HG03354 (cell line): ENCODE results near the gene NUSAP1.
"Not testable (repeated sequence)": the region's sequence is repeated elsewhere in the genome, so short reads cannot be mapped to it uniquely, and the experiment has no call there.

Experiments
- ATAC-seq: cut with Tn5 transposase; IDR thresholded peaks from one replicate; pipeline ENCODE4 v1.9.1; 2021; ENCODE audit warnings: mild to moderate bottlenecking; ENCODE audit not compliant: unreplicated experiment, poor library complexity, severe bottlenecking

Gene NUSAP1, protein sequence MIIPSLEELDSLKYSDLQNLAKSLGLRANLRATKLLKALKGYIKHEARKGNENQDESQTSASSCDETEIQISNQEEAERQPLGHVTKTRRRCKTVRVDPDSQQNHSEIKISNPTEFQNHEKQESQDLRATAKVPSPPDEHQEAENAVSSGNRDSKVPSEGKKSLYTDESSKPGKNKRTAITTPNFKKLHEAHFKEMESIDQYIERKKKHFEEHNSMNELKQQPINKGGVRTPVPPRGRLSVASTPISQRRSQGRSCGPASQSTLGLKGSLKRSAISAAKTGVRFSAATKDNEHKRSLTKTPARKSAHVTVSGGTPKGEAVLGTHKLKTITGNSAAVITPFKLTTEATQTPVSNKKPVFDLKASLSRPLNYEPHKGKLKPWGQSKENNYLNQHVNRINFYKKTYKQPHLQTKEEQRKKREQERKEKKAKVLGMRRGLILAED

DNA sequence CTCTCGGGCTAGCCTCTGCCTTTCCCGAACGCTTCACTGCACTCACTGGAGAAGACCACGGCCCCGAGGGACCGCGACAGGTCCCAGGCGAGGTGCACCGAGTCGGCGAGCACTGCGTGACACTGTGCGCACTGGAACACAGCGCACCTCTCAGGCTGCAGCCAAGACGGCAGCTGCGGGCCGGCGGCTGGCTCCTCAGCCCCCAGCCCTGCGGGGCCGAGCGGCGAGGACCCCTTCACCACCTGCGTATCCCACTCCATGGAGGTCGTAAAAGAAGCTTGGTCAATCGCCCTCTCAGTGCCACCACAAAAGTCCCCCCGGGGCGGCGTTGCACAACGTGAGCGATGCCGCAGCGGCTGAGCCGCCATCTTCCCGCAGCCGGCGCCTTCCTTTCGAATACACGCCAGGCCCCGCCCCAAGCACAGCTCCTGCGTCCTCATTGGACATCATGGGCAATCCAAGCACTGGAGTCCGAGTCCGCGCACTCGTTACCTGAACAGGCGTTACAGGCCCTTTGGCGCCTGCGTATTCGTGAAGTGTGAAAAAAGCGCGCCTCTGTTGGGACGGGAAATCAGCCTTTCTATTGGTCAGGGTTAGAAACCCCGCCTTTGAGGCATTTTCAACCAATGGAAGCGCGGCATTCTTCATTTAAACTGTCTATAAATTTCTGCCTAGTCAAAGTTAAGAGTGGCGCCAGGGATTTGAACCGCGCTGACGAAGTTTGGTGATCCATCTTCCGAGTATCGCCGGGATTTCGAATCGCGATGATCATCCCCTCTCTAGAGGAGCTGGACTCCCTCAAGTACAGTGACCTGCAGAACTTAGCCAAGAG lies at the start of gene NUSAP1, which contains the start of gene OIP5:
Gene NUSAP1, plus strand, starts transcription at position 688 of the 832 bp plus-strand sequence. Its CDS starts 77 bp downstream, at position 765.
Gene OIP5, minus strand, starts transcription at position 398 of the 832 bp plus-strand sequence. Its CDS starts 30 bp downstream, at position 368.
- ATAC-seq: peak; percentile 87

DNA sequence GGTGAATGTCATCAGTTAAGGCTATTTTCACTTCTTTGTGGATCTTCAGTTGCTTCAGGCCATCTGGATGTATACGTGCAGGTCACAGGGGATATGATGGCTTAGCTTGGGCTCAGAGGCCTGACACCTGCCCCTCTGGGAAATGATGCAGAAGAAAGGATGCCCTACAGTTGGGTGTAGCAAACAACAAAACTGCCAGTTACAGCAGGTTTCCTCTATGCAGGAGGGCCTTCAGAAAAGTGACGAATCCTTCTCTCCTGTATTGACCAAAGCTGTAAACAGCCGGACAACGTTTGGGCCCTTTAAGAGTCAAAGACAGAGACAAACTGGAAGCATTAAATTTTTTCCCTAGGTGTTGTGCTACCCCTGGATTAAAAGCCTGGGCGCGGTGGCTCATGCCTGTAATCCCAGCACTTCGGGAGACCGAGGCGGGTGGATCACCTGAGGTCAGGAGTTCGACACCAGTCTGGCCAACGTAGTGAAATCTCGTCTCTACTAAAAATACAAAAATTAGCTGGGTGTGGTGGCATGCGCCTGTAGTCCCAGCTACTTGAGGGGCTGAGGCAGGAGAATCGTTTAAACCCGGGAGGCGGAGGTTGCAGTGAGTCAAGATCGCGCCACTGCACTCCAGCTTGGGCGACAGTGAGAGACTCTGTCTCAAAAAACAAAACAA lies 49.6 kb upstream of the NUSAP1 start:
- not testable (repeated sequence) for ATAC-seq

DNA sequence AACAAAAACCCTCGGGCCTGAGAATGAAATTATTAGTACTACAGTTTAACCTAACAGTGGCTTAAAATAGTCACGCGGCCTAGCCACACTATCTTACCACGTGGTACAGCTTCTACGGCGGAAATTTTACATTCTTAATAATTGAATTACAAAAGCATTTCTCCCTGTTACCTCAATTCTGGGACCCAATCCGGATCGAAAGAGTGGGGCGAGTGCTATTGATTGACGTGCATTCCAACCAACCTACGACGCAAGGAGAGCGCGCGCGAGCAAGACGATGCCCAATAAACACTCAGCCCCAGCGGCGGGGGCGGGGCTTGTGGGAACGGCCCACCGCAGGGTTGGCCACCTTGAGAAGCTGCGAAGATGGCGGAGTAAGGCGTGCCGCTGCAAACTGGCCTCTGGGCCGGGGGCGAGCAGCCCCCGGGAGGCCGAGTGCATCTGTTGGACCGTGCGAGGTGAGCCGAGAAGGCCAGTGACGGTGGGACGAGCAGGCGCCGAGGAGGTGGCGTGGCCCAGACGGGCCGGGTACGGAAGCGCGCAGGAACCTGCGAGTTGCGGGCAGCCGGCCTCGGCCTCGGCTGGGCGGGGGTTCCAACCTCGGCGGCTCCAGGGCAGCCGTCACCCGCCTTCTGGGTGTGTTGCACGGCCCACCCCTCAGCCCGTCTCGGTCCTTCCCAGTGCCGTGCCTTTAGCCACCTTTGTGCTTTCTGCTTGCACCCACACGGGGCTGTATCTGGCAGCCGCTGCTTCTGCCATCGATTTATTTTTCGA lies 48.8 kb upstream of the NUSAP1 start:
- peak; percentile 96 for ATAC-seq

DNA sequence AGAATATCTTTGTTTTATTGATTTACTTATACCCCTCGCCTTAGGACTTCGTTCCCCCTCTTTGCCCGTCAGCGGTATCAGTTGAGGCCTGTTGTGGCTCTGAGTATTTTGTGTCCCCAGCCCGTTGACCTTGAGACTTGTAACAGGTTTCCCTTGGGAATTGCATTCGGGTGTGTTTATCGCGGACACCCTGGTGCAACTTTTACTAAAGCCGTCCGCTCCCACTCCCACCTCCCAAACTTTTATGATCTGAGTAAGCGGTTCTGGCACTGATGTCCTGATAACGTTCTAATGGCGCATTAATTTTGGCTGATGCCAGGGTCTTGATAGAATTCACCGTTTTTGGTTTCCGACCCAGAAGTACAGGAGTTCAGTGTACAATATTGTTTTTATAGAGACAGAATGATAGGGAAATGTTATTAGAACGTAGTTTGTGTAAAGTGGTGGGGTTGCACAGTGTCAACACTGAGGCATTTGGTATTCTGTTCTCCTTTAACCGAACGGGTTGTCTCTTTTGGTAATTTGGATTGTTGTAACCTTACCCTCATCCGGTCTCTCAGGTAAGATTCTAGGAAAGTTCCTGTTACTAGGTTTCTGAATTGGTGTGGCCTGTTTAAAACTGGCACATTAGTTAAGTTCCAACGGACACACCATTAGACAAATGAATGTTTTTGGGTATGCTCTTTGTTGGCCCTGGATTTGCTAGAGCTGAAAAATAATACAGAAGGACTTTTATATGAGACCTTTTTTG lies 48.1 kb upstream of the NUSAP1 start:
- ATAC-seq: no peak

DNA sequence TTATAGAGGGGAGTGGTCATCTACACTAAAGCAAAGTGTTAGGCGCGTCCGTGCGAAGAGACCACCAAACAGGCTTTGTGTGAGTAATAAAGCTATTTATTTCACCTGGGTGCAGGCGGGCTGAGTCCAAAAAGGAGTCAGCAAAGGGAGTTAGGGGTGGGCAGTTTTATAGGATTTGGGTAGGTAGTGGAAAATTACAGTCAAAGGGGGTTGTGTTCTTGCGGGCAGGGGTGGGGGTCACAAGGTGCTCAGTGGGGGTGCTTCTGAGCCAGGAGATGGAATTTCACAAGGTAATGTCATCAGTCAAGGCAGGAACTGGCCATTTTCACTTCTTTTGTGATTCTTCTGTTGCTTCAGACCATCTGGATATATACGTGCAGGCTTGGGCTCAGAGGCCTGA lies 47.4 kb upstream of the NUSAP1 start:
- ATAC-seq: no peak

DNA sequence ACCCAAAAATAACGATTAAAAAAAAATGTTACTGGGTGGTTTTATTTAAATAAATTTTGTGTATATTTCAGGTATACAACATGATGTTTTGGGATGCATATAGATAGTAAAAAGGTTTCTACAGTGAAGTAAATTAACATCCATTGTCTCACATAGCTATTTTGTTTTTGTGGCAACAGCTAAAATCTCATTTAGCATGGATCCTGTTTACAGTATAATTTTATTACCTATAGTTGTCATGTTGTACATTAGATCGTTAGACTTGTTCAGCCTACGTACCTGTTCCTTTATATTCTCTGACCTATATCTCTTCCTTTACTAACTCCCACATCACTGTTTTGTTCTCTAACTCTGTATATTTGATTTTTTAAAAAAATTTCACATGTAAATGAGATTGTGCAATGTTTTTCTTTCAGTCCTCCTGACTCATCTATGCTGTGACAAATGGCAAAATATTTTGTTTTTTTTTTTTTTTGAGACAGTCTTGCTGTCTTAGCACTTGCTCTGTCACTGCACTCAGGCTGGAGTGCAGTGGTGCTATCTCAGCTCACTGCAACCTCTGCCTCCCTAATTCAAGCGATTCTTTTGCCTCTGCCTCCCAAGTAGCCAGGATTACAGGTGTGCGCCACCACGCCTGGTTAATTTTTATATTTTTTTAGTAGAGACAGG lies 45.9 kb upstream of the NUSAP1 start:
- no peak for ATAC-seq

DNA sequence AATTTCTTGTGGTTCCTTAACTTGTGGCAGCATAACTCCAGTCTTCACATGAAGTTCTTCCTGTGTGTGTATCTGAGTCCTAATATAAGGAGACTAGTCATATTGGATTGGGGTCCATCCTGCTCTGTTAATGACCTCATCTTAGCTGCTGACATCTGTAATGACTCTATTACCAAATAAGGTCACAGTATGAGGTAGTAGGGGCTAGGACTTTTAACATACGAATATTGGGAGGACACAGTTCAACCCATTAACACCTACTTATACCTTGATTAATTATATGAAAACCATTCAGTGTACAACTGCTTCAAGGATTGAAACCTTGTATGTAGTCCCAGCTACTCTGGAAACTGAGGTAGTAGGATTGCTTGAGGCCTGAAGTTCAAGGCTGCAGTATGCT lies 44.2 kb upstream of the NUSAP1 start:
- ATAC-seq: no peak

DNA sequence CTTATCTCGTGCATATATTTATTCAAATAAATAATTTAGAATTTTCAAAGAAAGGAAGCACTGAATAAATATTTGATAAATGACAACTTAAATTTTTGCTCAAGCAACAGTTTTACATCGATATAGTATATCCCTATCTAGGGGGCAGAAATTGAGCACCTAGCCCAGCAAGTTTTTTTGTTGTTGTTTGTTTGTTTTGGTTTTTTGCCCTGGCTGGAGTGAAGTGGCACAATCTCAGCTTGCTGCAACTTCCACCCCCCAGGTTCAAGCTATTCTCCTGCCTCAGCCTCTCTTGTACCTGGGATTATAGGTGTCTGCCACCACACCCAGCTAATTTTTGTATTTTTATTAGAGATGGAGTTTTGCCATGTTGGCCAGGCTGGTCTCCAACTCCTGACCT lies 42.7 kb upstream of the NUSAP1 start:
- no peak for ATAC-seq

DNA sequence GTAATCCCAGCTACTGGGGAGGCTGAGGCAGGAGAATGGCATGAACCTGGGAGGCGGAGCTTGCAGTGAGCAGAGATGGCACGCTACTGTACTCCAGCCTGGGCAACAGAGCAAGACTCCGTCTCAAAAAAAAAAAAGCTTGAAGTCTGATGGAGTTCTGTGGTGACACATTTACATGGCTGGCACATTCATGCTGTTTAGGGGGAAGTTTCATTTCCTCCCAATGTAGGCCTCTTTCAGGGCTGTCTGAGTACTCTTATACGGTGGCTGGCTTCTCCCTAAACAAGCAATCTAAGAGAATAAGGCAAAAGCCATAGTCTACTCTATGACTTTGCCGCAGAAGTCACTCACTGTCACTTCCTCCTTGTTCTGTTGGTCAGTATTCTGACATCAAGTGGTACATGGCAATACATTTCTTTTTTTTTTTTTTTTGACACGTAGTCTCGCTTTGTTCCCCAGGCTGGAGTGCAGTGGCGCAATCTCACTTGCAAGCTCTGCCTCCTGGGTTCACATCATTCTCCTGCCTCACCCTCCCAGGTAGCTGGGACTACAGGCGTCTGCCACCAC lies 41.5 kb upstream of the NUSAP1 start:
- peak; percentile 72 for ATAC-seq

DNA sequence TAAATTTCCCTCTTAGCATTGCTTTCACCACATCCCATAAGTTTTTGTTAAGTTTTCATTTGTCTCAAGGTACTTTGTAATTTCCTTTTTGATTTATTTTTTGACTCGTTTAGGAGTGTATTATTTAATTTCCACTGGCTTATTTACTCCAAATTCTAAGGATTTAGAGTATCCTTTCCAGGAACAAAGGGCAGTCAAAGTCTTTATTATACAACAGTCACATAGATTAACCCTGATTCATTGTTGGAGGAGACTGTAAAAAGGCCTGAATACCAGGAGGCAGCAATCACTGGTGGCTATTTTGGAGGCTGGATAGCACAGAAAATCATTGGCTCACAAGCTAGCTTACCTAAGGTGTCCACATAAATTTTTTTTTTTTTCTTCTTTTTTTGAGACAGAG lies 40.2 kb upstream of the NUSAP1 start:
- no peak for ATAC-seq

DNA sequence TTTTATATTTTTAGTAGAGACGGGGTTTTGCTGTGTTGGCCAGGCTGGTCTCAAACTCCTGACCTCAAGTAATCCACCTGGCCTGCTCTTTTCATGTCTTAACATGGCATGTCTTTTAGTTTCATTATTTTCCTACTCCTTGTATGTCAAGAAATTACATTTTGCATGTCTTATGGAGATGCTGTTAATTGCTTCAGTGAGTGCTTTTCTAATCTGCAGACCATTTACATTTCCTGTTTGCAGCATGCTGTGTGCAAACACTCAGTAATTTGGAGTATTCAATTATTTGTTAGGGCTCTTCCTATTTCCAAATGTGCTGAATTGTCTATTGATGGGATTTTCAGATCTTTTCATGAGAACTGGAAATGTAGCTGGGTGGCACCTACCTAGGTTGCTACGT lies 31.5 kb upstream of the NUSAP1 start:
- not testable (repeated sequence) for ATAC-seq

DNA sequence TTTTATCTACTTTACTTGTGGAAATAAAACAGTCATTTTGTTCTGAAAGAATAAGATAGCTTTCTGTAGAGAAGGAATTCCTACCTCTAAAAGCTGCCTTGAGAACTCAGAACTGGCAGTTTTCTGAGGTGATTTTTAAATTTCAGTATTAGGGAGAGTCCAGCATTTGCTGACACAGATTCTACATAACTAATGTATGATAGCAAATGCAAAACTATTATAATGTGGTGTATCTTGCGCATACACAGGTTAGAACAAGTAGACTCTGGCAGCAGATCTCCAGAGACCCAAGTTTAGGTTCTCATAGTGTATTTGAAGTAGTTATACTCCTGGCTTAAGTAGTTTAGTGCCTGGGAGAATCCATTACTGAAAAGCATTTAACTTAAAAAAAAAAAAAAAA lies 31.1 kb upstream of the NUSAP1 start:
- no peak for ATAC-seq

DNA sequence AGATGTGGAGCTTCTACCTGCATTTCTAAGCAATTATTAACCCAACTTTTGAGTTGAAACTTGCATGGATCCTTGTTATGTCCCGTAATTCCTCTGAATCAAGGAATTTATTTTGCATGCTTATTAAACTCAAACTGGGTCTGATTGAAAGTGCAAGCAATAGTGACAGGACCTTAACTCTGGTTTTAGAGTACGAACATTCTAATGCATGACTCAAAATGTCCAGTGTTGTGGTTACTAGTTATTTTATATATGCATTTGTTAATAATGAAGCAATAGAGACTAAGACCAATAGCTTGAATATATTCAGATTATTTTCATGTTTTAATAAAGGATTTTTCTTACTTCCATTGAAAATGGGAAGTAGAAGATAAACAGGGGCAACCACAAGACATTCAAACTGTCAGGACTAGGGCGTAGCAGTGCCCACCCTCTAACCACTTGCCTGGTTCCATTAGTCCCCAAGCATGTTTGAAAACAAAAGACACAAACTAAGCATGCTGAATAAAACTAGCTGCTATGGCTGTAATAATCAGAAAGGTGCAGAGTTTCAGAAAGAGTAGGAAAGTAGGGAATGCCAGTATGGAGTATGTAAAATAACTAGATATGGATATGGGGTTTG lies 28.4 kb upstream of the NUSAP1 start:
- no peak for ATAC-seq

DNA sequence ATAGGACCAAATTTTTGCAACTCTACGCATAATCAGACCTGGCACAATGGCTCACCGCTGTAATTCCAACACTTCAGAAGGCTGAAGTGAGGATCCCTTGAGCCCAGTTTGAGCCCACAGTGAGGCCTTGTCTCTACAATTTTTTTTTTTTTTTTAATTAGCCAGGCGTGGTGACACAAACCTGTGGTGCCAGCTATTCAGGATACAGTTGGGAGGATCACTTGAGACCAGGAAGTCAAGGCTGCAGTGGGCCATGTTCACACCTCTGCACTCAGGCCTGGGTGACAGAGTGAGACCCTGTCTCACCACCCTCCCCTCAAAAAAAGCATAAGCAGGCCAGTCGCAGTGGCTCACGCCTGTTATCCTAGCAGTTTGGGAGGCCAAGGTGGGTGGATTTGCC lies 25.0 kb upstream of the NUSAP1 start:
- ATAC-seq: no peak

DNA sequence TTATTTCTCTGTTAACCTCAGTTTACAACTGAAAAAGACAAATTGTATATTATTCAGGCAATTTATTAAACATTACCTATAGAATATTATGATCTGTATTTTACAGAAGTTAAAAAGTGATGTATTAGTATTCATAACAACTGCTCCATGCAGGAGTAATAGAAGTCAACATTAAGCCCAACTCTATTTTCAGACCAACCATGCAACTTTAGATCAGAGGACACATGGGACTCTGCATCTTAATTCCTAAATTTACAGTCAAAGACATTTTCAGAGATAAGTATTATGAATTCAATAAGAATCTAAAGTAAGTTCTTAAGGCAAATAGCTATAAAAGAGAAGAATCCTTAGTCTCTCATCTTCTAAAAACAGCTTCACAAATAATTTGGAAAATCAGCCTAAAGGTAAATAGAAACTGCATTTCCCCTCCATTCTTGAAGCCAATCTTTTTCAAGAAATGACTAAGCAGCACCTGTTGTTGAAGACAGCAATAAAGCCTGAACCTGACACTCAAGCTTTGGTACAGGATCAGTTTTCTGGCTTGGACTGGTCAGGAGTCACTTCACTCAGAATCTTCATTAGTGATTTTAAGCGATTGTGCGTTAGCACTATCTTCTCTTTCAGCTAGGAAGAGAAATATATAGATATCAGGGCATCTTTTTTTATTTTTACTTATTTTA lies 23.3 kb upstream of the NUSAP1 start:
- ATAC-seq: peak; percentile 68

DNA sequence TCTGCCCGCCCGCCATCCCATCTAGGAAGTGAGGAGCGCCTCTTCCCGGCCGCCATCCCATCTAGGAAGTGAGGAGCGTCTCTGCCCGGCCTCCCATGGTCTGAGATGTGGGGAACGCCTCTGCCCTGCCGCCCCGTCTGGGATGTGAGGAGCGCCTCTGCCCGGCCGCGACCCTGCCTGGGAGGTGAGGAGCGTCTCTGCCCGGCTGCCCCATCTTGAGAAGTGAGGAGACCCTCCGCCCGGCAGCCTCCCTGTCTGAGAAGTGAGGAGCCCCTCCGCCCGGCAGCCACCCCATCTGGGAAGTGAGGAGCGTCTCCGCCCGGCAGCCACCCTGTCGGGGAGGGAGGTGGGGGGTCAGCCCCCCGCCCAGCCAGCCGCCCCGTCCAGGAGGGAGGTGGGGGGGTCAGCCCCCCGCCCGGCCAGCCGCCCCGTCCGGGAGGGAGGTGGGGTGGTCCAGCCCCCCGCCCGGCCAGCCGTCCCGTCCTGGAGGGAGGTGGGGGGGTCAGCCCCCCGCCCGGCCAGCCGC lies 11.8 kb upstream of the NUSAP1 start:
- ATAC-seq: not testable (repeated sequence)

DNA sequence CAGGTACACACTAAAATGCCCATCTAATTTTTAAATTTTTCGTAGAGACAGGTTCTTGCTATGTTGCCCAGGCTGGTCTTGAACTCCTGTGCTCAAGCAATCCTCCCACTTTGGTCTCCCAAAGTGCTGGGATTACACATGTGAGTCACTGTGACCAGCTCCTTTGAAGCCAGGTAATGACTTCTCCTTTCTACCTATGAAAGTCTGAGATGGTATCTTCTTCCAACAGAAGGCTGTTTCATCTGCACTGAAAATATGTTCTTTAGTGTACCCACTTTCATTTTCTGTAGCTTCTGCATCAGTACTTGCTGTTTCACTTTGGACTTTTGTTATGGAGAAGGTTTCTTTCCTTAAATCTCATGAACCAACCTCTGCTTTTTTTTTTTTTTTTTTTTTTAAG lies 9.1 kb upstream of the NUSAP1 start:
- peak; percentile 44 for ATAC-seq
